ENCODE data around the gene PDE11A. TPM values are rescaled to one million over a fixed set of nuclear protein-coding genes. Genes with fewer than 3 reads are reported as not detected.

The PDE11A gene
- total and polyA plus RNA-seq, 2 of the 8 experiments (the other 6 are each of a cell fraction or from before 2014, with no cell fraction given) = 0.19 to 0.23 TPM

- POLR2A ChIA-PET (ENCODE audit: partially characterized antibody) = no interaction called here
- H2AK5ac ChIP-seq (ENCODE audit: low read depth, low read length) = no peak overlapping the region
- no peak for FAIRE-seq
- no peak overlapping the region for H3K9ac ChIP-seq (replicated peaks in 1 of 4; ENCODE audit: extremely low read depth in 1 of 4, low read depth in 3 of 4, low read length in 3 of 4)
- H4K8ac ChIP-seq (ENCODE audit: extremely low read depth, insufficient read depth, low read length) = no peak overlapping the region
- H3K23ac ChIP-seq (ENCODE audit: insufficient read length) = no peak overlapping the region
- no peak overlapping the region for H3K4me3 ChIP-seq (ENCODE audit: extremely low read depth in 1 of 4, insufficient read depth in 2 of 4, low read depth in 3 of 4, low read length in 4 of 4)
- no peak overlapping the region for H2BK20ac ChIP-seq (ENCODE audit: low read length)
- H2BK15ac ChIP-seq (ENCODE audit: low read length) = no peak overlapping the region
- no peaks in the 10 kb centered on the region; a peak in 1 of 4 replicates for H3K9me3 ChIP-seq (ENCODE audit: insufficient read depth in 2 of 2, low read depth in 1 of 2, low read length in 1 of 2)
- no peak overlapping the region for H2BK120ac ChIP-seq (replicated peaks; ENCODE audit: low read depth, low read length)
- no peak overlapping the region for H4K91ac ChIP-seq (replicated peaks; ENCODE audit: insufficient read length, low read length)
- no peak for DNase-seq (ENCODE audit: low read depth in 1 of 2, low spot score in 2 of 2)
- no peak overlapping the region for H2BK12ac ChIP-seq (ENCODE audit: low read depth, low read length)
- no peaks in the 10 kb centered on the region for H3K27me3 ChIP-seq (replicated peaks in 1 of 4; ENCODE audit: control insufficient read depth in 3 of 4, extremely low read depth in 1 of 4, insufficient read depth in 3 of 4, low read length in 3 of 4)
- H3K18ac ChIP-seq (ENCODE audit: extremely low read depth, low read length) = no peak overlapping the region
- no peak overlapping the region for H4K5ac ChIP-seq (ENCODE audit: insufficient read length, low read depth, low read length)
- H3K4me1 ChIP-seq (replicated peaks in 1 of 4; ENCODE audit: control insufficient read depth in 3 of 4, insufficient read depth in 4 of 4, low read length in 3 of 4) = peaks cover 2 to 11% (median 5%) of the 10 kb centered on the region in 4 experiments; a peak in 6 of 7 replicates
- H3K79me2 ChIP-seq (ENCODE audit: control insufficient read depth in 1 of 2, insufficient read depth in 2 of 2, low read length in 2 of 2) = no peaks in the 10 kb centered on the region
- H3K23me2 ChIP-seq (ENCODE audit: low read depth, low read length) = no peaks in the 10 kb centered on the region
- H3K56ac ChIP-seq (replicated peaks; ENCODE audit: insufficient read length, low read depth, low read length) = no peak overlapping the region
- H3K14ac ChIP-seq (ENCODE audit: insufficient read length) = no peak overlapping the region
- H4K20me1 ChIP-seq (replicated peaks in 1 of 2; ENCODE audit: control insufficient read depth in 1 of 2, insufficient read depth in 2 of 2, low read length in 2 of 2) = no peaks in the 10 kb centered on the region
- H2BK5ac ChIP-seq (ENCODE audit: low read depth, low read length) = no peak overlapping the region
- H3K79me1 ChIP-seq (ENCODE audit: low read depth, low read length) = no peaks in the 10 kb centered on the region
- no peak overlapping the region for H3K4ac ChIP-seq (replicated peaks; ENCODE audit: insufficient read length, low read depth, low read length)
- no peaks in the 10 kb centered on the region for H3K36me3 ChIP-seq (ENCODE audit: control insufficient read depth in 2 of 4, insufficient read depth in 4 of 4, low read length in 3 of 4)
- CTCF ChIA-PET (ENCODE audit: partially characterized antibody) = interaction anchor here (0.6 to 2.6 kb wide), 7 partner anchors 11 to 301 kb away, joined by 3 to 13 read pairs (median 3); no protein-coding TSS in a partner anchor
- H2AFZ ChIP-seq (ENCODE audit: low read length) = no peak overlapping the region
- WGBS, 2 experiments (ENCODE audit: extremely low coverage in 1 of 2, insufficient coverage in 1 of 2, insufficient read length in 1 of 2, insufficient replicate concordance in 2 of 2, low coverage in 1 of 2, low lambda C conversion rate in 2 of 2, missing lambda C conversion rate in 1 of 2) = 89% methylated on average over 2 of the region's 2 CpGs; no CpG with 5 or more reads in 1 of the 2 experiments
- H3K27ac ChIP-seq (ENCODE audit: low read depth, low read length) = no peak overlapping the region
- no peak overlapping the region for H3K4me2 ChIP-seq (ENCODE audit: insufficient read depth in 1 of 2, low read depth in 2 of 2, low read length in 2 of 2)
- TF ChIP-seq SP2 (IDR thresholded peaks at IDR 0.05; ENCODE audit: low read length) (no peak), EP300 (IDR thresholded peaks at IDR 0.05; ENCODE audit: borderline replicate concordance in 1 of 2, low read depth in 2 of 2, low read length in 2 of 2) (no peak), CBX8 (IDR thresholded peaks at IDR 0.05; ENCODE audit: borderline replicate concordance, low read depth, low read length) (no peak), ATF2 (IDR thresholded peaks at IDR 0.05; ENCODE audit: low read length) (no peak), CTBP2 (IDR thresholded peaks at IDR 0.05; ENCODE audit: borderline replicate concordance, insufficient read depth, insufficient read length, low read length) (no peak), BACH1 (IDR thresholded peaks at IDR 0.05; ENCODE audit: low read length) (no peak), SP1 (IDR thresholded peaks at IDR 0.05; ENCODE audit: low read depth, low read length) (no peak)
These were observed 471.7 kb downstream of the PDE11A start for GRCh38 chr2:177600917-177601316.

Data from H1 (cell line).